Measurements from ENCODE around the gene UQCRHL.

DNA sequence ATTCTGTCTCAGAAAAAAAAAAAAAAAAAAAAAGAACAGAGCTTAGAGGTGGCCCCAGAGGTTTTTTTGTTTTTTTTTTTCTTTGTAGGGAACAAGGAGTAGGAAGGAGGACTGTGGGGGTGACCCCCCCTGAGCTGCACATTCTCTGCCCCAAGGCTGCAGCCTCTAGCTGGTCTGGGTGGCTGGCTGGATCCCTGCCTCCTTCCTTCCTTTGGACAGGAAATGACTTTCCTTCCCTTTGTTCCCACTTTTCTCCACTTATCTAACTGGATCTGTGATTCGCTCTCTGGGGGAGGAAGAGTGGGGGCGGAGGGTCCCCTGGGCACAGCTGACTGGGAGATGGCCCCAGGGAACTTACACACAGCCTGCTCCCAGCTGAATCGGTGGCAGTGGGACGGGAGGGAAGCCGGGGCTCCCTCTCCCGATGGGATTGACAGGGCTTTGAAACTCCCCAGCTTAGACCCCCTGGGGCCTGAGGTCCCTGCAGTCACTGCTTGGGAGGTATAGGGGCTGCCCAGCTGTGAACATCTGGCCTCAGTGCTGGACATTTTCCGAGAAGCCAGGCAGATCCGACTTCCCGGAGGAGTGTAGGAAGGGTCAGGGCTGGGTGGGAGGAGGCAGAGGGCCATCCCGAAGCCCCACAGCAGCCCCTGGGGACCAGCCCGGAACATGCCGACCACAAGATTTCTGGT, 46.8 kb downstream of the UQCRHL start:
- no peak for TF ChIP-seq CTCF (IDR thresholded peaks at IDR 0.05)
- no peak for TF ChIP-seq POLR2AphosphoS5 (IDR thresholded peaks at IDR 0.05; ENCODE audit: low read depth, low read length)

Data from Panc1 (cell line).